Mesenchymal stem cell (in vitro differentiated cells and primary cell): ENCODE data around the gene MCCD1.

Experiments used
- DNase-seq: peaks from one replicate; pipeline ENCODE4 v3.0.0-alpha.2; 2013
- H2AFZ ChIP-seq: one replicate; pipeline ENCODE4 v1.6.1; 2013; ENCODE audit warnings: low read depth, mild to moderate bottlenecking, control low read depth, inconsistent platforms, low read length, moderate library complexity
- H2AK5ac ChIP-seq: 2 replicates; pipeline ENCODE4 v1.6.1; 2013; ENCODE audit warnings: low read length, moderate library complexity, mild to moderate bottlenecking, inconsistent platforms; ENCODE audit not compliant: severe bottlenecking
- H2BK120ac ChIP-seq: one replicate; pipeline ENCODE4 v1.6.1; 2013; ENCODE audit warnings: low read depth, mild to moderate bottlenecking, inconsistent platforms, low read length, moderate library complexity
- H2BK12ac ChIP-seq, 2 experiments: one replicate each; pipeline ENCODE4 v1.6.1; 2013; ENCODE audit warnings: inconsistent platforms in 2 of 2, low read length in 2 of 2, mild to moderate bottlenecking in 2 of 2, moderate library complexity in 2 of 2, control low read depth in 1 of 2
- H2BK15ac ChIP-seq: one replicate; pipeline ENCODE4 v1.6.1; 2013; ENCODE audit warnings: mild to moderate bottlenecking, low read depth, inconsistent platforms; ENCODE audit not compliant: poor library complexity, severe bottlenecking
- H2BK5ac ChIP-seq: 2 replicates; pipeline ENCODE4 v1.6.1; 2013; ENCODE audit warnings: low read depth, mild to moderate bottlenecking, low read length, control low read depth, inconsistent platforms; ENCODE audit not compliant: poor library complexity, severe bottlenecking
- H3K14ac ChIP-seq, 2 experiments: one replicate each; pipeline ENCODE4 v1.6.1; 2013; ENCODE audit warnings: inconsistent platforms in 2 of 2, low read length in 2 of 2, control low read depth in 1 of 2, mild to moderate bottlenecking in 1 of 2, moderate library complexity in 1 of 2
- H3K18ac ChIP-seq, 2 experiments: one replicate each; pipeline ENCODE4 v1.6.1; 2013; ENCODE audit warnings: inconsistent platforms in 2 of 2, low read length in 2 of 2, control low read depth in 1 of 2, low read depth in 1 of 2, mild to moderate bottlenecking in 1 of 2
- H3K23ac ChIP-seq, 2 experiments: one replicate each; pipeline ENCODE4 v1.6.1; 2013; ENCODE audit warnings: inconsistent platforms in 2 of 2, low read length in 2 of 2, mild to moderate bottlenecking in 2 of 2, moderate library complexity in 2 of 2, control low read depth in 1 of 2
- H3K27ac ChIP-seq: 2 replicates; pipeline ENCODE4 v1.5.1; 2013; ENCODE audit warnings: mild to moderate bottlenecking, moderate library complexity, low read length, control low read depth, inconsistent platforms; ENCODE audit not compliant: poor library complexity, severe bottlenecking
- H3K27me3 ChIP-seq, 2 experiments: 2 replicates each; pipeline versions ENCODE4 v1.6.1 to v1.7.0; 2013; ENCODE audit warnings: low read length in 2 of 2, mild to moderate bottlenecking in 2 of 2, moderate library complexity in 2 of 2, control low read depth in 1 of 2, inconsistent platforms in 1 of 2; ENCODE audit not compliant: control insufficient read depth in 1 of 2, insufficient read depth in 1 of 2
- H3K36me3 ChIP-seq, 2 experiments: 2 replicates each; pipeline versions ENCODE4 v1.6.1 to v1.7.0; 2013; ENCODE audit warnings: low read length in 2 of 2, control low read depth in 1 of 2, inconsistent platforms in 1 of 2, low read depth in 1 of 2, mild to moderate bottlenecking in 1 of 2; ENCODE audit not compliant: insufficient read depth in 2 of 2, control insufficient read depth in 1 of 2
- H3K4ac ChIP-seq, 2 experiments: one replicate each; pipeline ENCODE4 v1.6.1; 2013; ENCODE audit warnings: inconsistent platforms in 2 of 2, low read length in 2 of 2, mild to moderate bottlenecking in 2 of 2, moderate library complexity in 2 of 2, control low read depth in 1 of 2, low read depth in 1 of 2
- H3K4me1 ChIP-seq: 2 replicates; pipeline ENCODE4 v1.6.1; 2013; ENCODE audit warnings: low read depth, low read length, control low read depth; ENCODE audit not compliant: control insufficient read depth, insufficient read depth
- H3K4me2 ChIP-seq: 2 replicates; pipeline ENCODE4 v1.6.1; 2013; ENCODE audit warnings: low read length, mild to moderate bottlenecking, inconsistent platforms; ENCODE audit not compliant: poor library complexity, severe bottlenecking
- H3K4me3 ChIP-seq, 2 experiments: 2 replicates each; pipeline versions ENCODE4 v1.5.1 to v1.7.0; 2013; ENCODE audit warnings: low read length in 2 of 2, mild to moderate bottlenecking in 2 of 2, control low read depth in 1 of 2, low read depth in 1 of 2; ENCODE audit not compliant: insufficient read depth in 1 of 2
- H3K79me1 ChIP-seq: replicated peaks from 2 replicates; pipeline ENCODE4 v1.6.1; 2013; ENCODE audit warnings: mild to moderate bottlenecking, control low read depth, low read length, inconsistent platforms; ENCODE audit not compliant: poor library complexity, severe bottlenecking
- H3K9ac ChIP-seq: 2 replicates; pipeline ENCODE4 v1.7.0; 2013; ENCODE audit warnings: mild to moderate bottlenecking, low read length, moderate library complexity
- H3K9me3 ChIP-seq: 2 replicates; pipeline ENCODE4 v1.7.0; 2013; ENCODE audit warnings: mild to moderate bottlenecking, low read length; ENCODE audit not compliant: control insufficient read depth
- H4K8ac ChIP-seq: one replicate; pipeline ENCODE4 v1.6.1; 2013; ENCODE audit warnings: inconsistent platforms, mild to moderate bottlenecking, low read length, moderate library complexity
- H4K91ac ChIP-seq: one replicate; pipeline ENCODE4 v1.6.1; 2013; ENCODE audit warnings: mild to moderate bottlenecking, low read length, inconsistent platforms
- WGBS: methylation state at CpG from one replicate; pipeline ENCODE4 v1.1.7; 2013; ENCODE audit warnings: mixed read lengths; 5-methylcytosine and 5-hydroxymethylcytosine counted together

Gene MCCD1

GRCh38 chr6:31534521-31535040 is 5.8 kb downstream of the MCCD1 start:
- H4K8ac ChIP-seq: no peak overlapping the region
- H3K79me1 ChIP-seq: peaks cover 28% of the 10 kb centered on the region
- no peak overlapping the region for H2AK5ac ChIP-seq
- H4K91ac ChIP-seq: no peak overlapping the region
- H2BK5ac ChIP-seq: no peak overlapping the region
- no peak for DNase-seq
- H3K18ac ChIP-seq: no peak overlapping the region
- H3K9me3 ChIP-seq: no peaks in the 10 kb centered on the region
- no peak overlapping the region for H2BK15ac ChIP-seq
- H2AFZ ChIP-seq: no peak overlapping the region
- H3K14ac ChIP-seq: no peak overlapping the region
- H3K27me3 ChIP-seq: no peaks in the 10 kb centered on the region
- peaks cover 65 to 99% of the 10 kb centered on the region in 2 experiments for H3K36me3 ChIP-seq
- no peak overlapping the region for H3K9ac ChIP-seq
- no peak overlapping the region for H3K4ac ChIP-seq
- H2BK12ac ChIP-seq: no peak overlapping the region
- H3K23ac ChIP-seq: no peak overlapping the region
- no peak overlapping the region for H3K27ac ChIP-seq
- H3K4me2 ChIP-seq: no peak overlapping the region
- peaks cover 9% of the 10 kb centered on the region for H3K4me1 ChIP-seq
- no peak overlapping the region for H2BK120ac ChIP-seq
- no peak overlapping the region for H3K4me3 ChIP-seq
- WGBS: 92% methylated on average over 24 of the region's 24 CpGs

GRCh38 chr6:31535538-31536324 is 7.0 kb downstream of the MCCD1 start:
- Histone ChIP-seq H3K4me3 (no peak overlapping the region), H3K27ac (no peak overlapping the region), H2BK15ac (no peak overlapping the region), H2BK5ac (no peak overlapping the region), H2AK5ac (no peak overlapping the region), H3K9me3 (no peaks in the 10 kb centered on the region), H3K23ac (no peak overlapping the region), H3K9ac (peak overlapping the region; percentile 16), H2BK120ac (no peak overlapping the region), H3K79me1 (peaks cover 26% of the 10 kb centered on the region), H2AFZ (no peak overlapping the region), H3K4me2 (no peak overlapping the region), H3K14ac (no peak overlapping the region), H4K91ac (no peak overlapping the region), H3K36me3 (peaks cover 61 to 98% of the 10 kb centered on the region in 2 experiments), H3K27me3 (no peaks in the 10 kb centered on the region), H2BK12ac (no peak overlapping the region), H4K8ac (no peak overlapping the region), H3K4ac (no peak overlapping the region), H3K4me1 (peaks cover 12% of the 10 kb centered on the region), H3K18ac (no peak overlapping the region)
- no CpG with 5 or more reads among the region's 2 CpGs for WGBS
- DNase-seq: no peak

- no peak overlapping the region for H2AFZ ChIP-seq
- no peak overlapping the region for H2AK5ac ChIP-seq
- peak overlapping the region in 1 of 2 experiments; percentile 64 for H3K14ac ChIP-seq
- no peak overlapping the region for H4K8ac ChIP-seq
- no peak overlapping the region for H2BK120ac ChIP-seq
- H3K23ac ChIP-seq: no peak overlapping the region
- peak overlapping the region; percentile 83 for H3K4me2 ChIP-seq
- no peaks in the 10 kb centered on the region for H3K9me3 ChIP-seq
- H3K9ac ChIP-seq: peak overlapping the region; percentile 98
- peaks cover 19% of the 10 kb centered on the region for H3K79me1 ChIP-seq
- H4K91ac ChIP-seq: no peak overlapping the region
- no peak for DNase-seq
- H3K4me1 ChIP-seq: peaks cover 17% of the 10 kb centered on the region
- peak overlapping the region in 1 of 2 experiments; percentile 95 for H3K4me3 ChIP-seq
- H2BK12ac ChIP-seq: no peak overlapping the region
- WGBS: 92% methylated on average over 6 of the region's 6 CpGs
- no peak overlapping the region for H3K18ac ChIP-seq
- no peaks in the 10 kb centered on the region for H3K27me3 ChIP-seq
- H3K36me3 ChIP-seq: peaks cover 38 to 71% of the 10 kb centered on the region in 2 experiments
- no peak overlapping the region for H3K4ac ChIP-seq
- no peak overlapping the region for H2BK5ac ChIP-seq
- H2BK15ac ChIP-seq: no peak overlapping the region
- no peak overlapping the region for H3K27ac ChIP-seq
Measured at GRCh38 chr6:31538805-31539400, 10.1 kb downstream of the MCCD1 start.

- Histone ChIP-seq H3K27me3 (no peaks in the 10 kb centered on the region), H3K4ac (peak overlapping the region in 1 of 2 experiments; percentile 98), H3K4me2 (peak overlapping the region; percentile 78), H3K23ac (no peak overlapping the region), H3K9ac (peak overlapping the region; percentile 98), H3K27ac (no peak overlapping the region), H3K4me1 (peaks cover 19% of the 10 kb centered on the region), H2BK12ac (no peak overlapping the region), H2AFZ (no peak overlapping the region), H2BK5ac (no peak overlapping the region), H3K18ac (peak overlapping the region; percentile 28 to 37), H3K14ac (no peak overlapping the region), H4K8ac (no peak overlapping the region), H4K91ac (no peak overlapping the region), H3K4me3 (peak overlapping the region in 1 of 2 experiments; percentile 95), H2BK120ac (no peak overlapping the region), H2AK5ac (no peak overlapping the region), H3K9me3 (no peaks in the 10 kb centered on the region), H3K79me1 (peaks cover 16% of the 10 kb centered on the region), H2BK15ac (no peak overlapping the region), H3K36me3 (peaks cover 24 to 54% of the 10 kb centered on the region in 2 experiments)
- no peak for DNase-seq
- 26% methylated on average over 2 of the region's 4 CpGs for WGBS
Measured at GRCh38 chr6:31540640-31541039, 11.9 kb downstream of the MCCD1 start.
